Hematopoietic multipotent progenitor cell (in vitro differentiated cells): ENCODE data around the gene HOXD4. TPM values are rescaled to one million over a fixed set of nuclear protein-coding genes. Genes with fewer than 3 reads are reported as not detected.

Source experiments
- DNase-seq, 3 donors: peaks; one replicate each; pipeline ENCODE4 v3.0.0-alpha.2; 2011 to 2015; ENCODE audit warnings: low read depth in 2 of 3, low spot score in 2 of 3
- total RNA-seq: library from RNA; depleted of rRNA; stranded (reverse); fragments of >200 nt; gene quantifications from one replicate; pipeline ENCODE4 v1.2.3, GENCODE V29; 2012

The HOXD4 gene
- total RNA-seq, 1 donor = not detected

GRCh38 chr2:176112375-176113302 is 38.7 kb upstream of the HOXD4 start:
- DNase-seq = no peak

- DNase-seq = no peak
Observed at GRCh38 chr2:176114120-176114929, 37.0 kb upstream of the HOXD4 start.

GRCh38 chr2:176114930-176115625 is 36.3 kb upstream of the HOXD4 start:
- no peak for DNase-seq

GRCh38 chr2:176115883-176116813 is 35.2 kb upstream of the HOXD4 start, which contains the start of gene HOXD10:
Gene HOXD10 (plus strand): TSS chr2:176116778. CDS start chr2:176116834, 56 bp downstream.
- no peak for DNase-seq

- DNase-seq = no peak
Observed at GRCh38 chr2:176117162-176117822, 34.1 kb upstream of the HOXD4 start.

- no peak for DNase-seq
Observed at GRCh38 chr2:176117823-176118371, 33.5 kb upstream of the HOXD4 start.

GRCh38 chr2:176118601-176119339 is 32.6 kb upstream of the HOXD4 start:
- DNase-seq = peak in 2 of 3 donors; percentile 56 to 72

GRCh38 chr2:176120364-176121189 is 30.8 kb upstream of the HOXD4 start:
- no peak for DNase-seq

GRCh38 chr2:176121190-176122051 is 29.9 kb upstream of the HOXD4 start:
- DNase-seq = no peak

- no peak for DNase-seq
Observed at GRCh38 chr2:176122052-176122682, 29.2 kb upstream of the HOXD4 start.

GRCh38 chr2:176122683-176123410 is 28.5 kb upstream of the HOXD4 start, which contains the start of gene HOXD9:
Gene HOXD9 (plus strand): TSS chr2:176122719. CDS start chr2:176122769, 50 bp downstream.
- peak in 1 of 3 donors; percentile 37 for DNase-seq

GRCh38 chr2:176123411-176124109 is 27.8 kb upstream of the HOXD4 start:
- DNase-seq = no peak

GRCh38 chr2:176124110-176124946 is 27.0 kb upstream of the HOXD4 start:
- no peak for DNase-seq
